Upper lobe of right lung (tissue), 1 donor: ENCODE results near the gene LRMDA. TPM values are rescaled to one million over a fixed set of nuclear protein-coding genes. Genes with fewer than 3 reads are reported as not detected.

Experiments used
- ATAC-seq: fragments of 200-7000 bp; cut with Tn5 transposase; one replicate; pipeline ENCODE4 v1.9.1; 2020; ENCODE audit warnings: mild to moderate bottlenecking, moderate library complexity
- DNase-seq: peaks from one replicate; pipeline ENCODE4 v3.0.0-alpha.2; 2020
- H3K27ac ChIP-seq: fragments of 200-600 bp; one replicate; pipeline ENCODE4 v1.8.0; 2022
- H3K27me3 ChIP-seq: fragments of 200-600 bp; one replicate; pipeline ENCODE4 v1.8.0; 2022; ENCODE audit warnings: mild to moderate bottlenecking
- H3K36me3 ChIP-seq: fragments of 200-600 bp; one replicate; pipeline ENCODE4 v1.8.0; 2022
- H3K4me1 ChIP-seq: fragments of 200-600 bp; one replicate; pipeline ENCODE4 v1.8.0; 2022
- H3K4me3 ChIP-seq: fragments of 200-600 bp; one replicate; pipeline ENCODE4 v1.8.0; 2022; ENCODE audit warnings: mild to moderate bottlenecking
- H3K9me3 ChIP-seq: fragments of 200-600 bp; one replicate; pipeline ENCODE4 v1.8.0; 2022
- intact Hi-C: fragments of 100-400 bp; cut with DNase I; formaldehyde crosslinking; loops from one replicate; pipeline ENCODE4 v1.11.0; 2022
- total RNA-seq: library from RNA; stranded (reverse); fragmentation: NEBNext Ultra II Directional; extraction: Animal tissue kit (Norgen Biotek cat#: 25700); gene quantifications from one replicate; pipeline ENCODE4 v1.2.1, GENCODE V29; 2021
- TF ChIP-seq, protein P1 (sequence below): fragments of 200-600 bp; IDR thresholded peaks from one replicate; pipeline ENCODE4 v1.8.0; 2022; ENCODE audit warnings: antibody characterized with exemption
- donor health status: DM: no; HTN: yes; CAD: no; lungs with severe emphysema.

LRMDA gene
- total RNA-seq, 1 donor from 2014 or later, result 20.0 TPM

- no peak overlapping the region for H3K27ac ChIP-seq
- H3K9me3 ChIP-seq, result no peaks in the 10 kb centered on the region
- no peaks in the 10 kb centered on the region for H3K27me3 ChIP-seq
- H3K4me3 ChIP-seq, result no peak overlapping the region
- DNase-seq (no peak), ATAC-seq (no peak)
- H3K4me1 ChIP-seq, result no peaks in the 10 kb centered on the region
- no peaks in the 10 kb centered on the region for H3K36me3 ChIP-seq
- TF ChIP-seq, protein P1, sequence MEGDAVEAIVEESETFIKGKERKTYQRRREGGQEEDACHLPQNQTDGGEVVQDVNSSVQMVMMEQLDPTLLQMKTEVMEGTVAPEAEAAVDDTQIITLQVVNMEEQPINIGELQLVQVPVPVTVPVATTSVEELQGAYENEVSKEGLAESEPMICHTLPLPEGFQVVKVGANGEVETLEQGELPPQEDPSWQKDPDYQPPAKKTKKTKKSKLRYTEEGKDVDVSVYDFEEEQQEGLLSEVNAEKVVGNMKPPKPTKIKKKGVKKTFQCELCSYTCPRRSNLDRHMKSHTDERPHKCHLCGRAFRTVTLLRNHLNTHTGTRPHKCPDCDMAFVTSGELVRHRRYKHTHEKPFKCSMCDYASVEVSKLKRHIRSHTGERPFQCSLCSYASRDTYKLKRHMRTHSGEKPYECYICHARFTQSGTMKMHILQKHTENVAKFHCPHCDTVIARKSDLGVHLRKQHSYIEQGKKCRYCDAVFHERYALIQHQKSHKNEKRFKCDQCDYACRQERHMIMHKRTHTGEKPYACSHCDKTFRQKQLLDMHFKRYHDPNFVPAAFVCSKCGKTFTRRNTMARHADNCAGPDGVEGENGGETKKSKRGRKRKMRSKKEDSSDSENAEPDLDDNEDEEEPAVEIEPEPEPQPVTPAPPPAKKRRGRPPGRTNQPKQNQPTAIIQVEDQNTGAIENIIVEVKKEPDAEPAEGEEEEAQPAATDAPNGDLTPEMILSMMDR, result no peak
- intact Hi-C loops, result no loop called here
Observed at GRCh38 chr10:75480374-75480773, 49.0 kb downstream of the LRMDA start.

- no peaks in the 10 kb centered on the region for H3K27me3 ChIP-seq
- intact Hi-C loops, result no loop called here
- H3K36me3 ChIP-seq, result no peaks in the 10 kb centered on the region
- TF ChIP-seq, protein P1, result no peak
- H3K4me1 ChIP-seq, result no peaks in the 10 kb centered on the region
- ATAC-seq (no peak), DNase-seq (no peak)
- H3K9me3 ChIP-seq, result no peaks in the 10 kb centered on the region
- H3K27ac ChIP-seq, result no peak overlapping the region
- no peak overlapping the region for H3K4me3 ChIP-seq
Observed at GRCh38 chr10:75483188-75483587, 51.8 kb downstream of the LRMDA start.

- Histone ChIP-seq H3K4me1 (no peaks in the 10 kb centered on the region), H3K27ac (no peak overlapping the region), H3K4me3 (no peak overlapping the region), H3K36me3 (no peaks in the 10 kb centered on the region), H3K27me3 (no peaks in the 10 kb centered on the region), H3K9me3 (no peaks in the 10 kb centered on the region)
- intact Hi-C loops, result no loop called here
- ATAC-seq (no peak), DNase-seq (no peak)
- TF ChIP-seq, protein P1, result no peak
Observed at GRCh38 chr10:75484717-75485116, 53.3 kb downstream of the LRMDA start.

- H3K27ac ChIP-seq, result no peak overlapping the region
- H3K9me3 ChIP-seq, result no peaks in the 10 kb centered on the region
- H3K4me1 ChIP-seq, result no peaks in the 10 kb centered on the region
- ATAC-seq, result no peak
- no peaks in the 10 kb centered on the region for H3K36me3 ChIP-seq
- TF ChIP-seq, protein P1, result no peak
- no peak for DNase-seq
- no peak overlapping the region for H3K4me3 ChIP-seq
- intact Hi-C loops, result no loop called here
- H3K27me3 ChIP-seq, result no peaks in the 10 kb centered on the region
Observed at GRCh38 chr10:75486591-75486990, 55.2 kb downstream of the LRMDA start.

GRCh38 chr10:75487087-75487754, 55.8 kb downstream of the LRMDA start:
- DNase-seq, result no peak

More at GRCh38 chr10:75487087-75487754, 55.8 kb downstream of the LRMDA start:
- Histone ChIP-seq H3K9me3 (no peaks in the 10 kb centered on the region), H3K27ac (no peak overlapping the region), H3K4me1 (no peaks in the 10 kb centered on the region), H3K36me3 (no peaks in the 10 kb centered on the region), H3K4me3 (no peak overlapping the region), H3K27me3 (no peaks in the 10 kb centered on the region)
- TF ChIP-seq, protein P1, result no peak
- intact Hi-C loops, result no loop called here
- peak; percentile 56 for ATAC-seq
